Measurements from ENCODE around the gene DUSP5.
A peak's percentile ranks its signal among the peaks of the same experiment; 100 is the strongest.
"Not testable (repeated sequence)": the region's sequence is repeated elsewhere in the genome, so short reads cannot be mapped to it uniquely, and the experiment has no call there.

Gene DUSP5, protein sequence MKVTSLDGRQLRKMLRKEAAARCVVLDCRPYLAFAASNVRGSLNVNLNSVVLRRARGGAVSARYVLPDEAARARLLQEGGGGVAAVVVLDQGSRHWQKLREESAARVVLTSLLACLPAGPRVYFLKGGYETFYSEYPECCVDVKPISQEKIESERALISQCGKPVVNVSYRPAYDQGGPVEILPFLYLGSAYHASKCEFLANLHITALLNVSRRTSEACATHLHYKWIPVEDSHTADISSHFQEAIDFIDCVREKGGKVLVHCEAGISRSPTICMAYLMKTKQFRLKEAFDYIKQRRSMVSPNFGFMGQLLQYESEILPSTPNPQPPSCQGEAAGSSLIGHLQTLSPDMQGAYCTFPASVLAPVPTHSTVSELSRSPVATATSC

DNA sequence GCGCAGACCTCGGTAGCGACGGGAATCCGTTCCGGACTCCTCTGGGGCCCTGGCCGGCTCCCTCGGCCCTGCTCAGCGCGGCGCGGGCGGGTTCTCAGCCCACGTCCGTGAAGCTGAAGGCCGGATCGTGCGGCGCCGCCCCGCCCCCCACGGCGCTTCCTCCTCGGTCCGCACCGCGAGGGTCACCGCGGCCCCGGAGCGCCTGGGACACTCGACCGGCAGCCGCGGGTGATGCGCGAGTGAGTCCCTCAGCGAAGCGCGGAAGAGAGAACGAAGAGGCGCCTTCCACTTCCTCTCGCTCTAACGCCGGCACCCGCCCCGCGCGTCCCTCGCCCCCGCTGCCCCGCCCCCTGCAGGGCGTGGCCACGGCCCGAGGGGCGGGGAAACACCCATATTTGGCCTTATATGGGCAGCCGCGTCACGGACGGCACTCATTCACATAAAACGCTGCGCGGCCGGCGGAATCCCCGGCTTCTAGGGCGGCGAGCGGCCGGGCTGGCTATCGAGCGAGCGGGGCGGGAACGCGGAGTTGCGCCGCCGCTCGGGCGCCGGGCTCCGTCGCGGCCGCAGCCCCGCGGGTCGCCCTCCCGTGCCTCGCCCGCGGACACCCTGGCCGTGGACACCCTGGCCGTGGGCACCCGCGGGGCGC is at the start of gene DUSP5:
DUSP5 (plus strand) TSS at position 470 of the 649 bp plus-strand sequence. CDS start 215 bp downstream, outside the sequence.
- DNase-seq (ENCODE audit: low read depth in 2 of 2), result peak; percentile 93 to 96

DNA sequence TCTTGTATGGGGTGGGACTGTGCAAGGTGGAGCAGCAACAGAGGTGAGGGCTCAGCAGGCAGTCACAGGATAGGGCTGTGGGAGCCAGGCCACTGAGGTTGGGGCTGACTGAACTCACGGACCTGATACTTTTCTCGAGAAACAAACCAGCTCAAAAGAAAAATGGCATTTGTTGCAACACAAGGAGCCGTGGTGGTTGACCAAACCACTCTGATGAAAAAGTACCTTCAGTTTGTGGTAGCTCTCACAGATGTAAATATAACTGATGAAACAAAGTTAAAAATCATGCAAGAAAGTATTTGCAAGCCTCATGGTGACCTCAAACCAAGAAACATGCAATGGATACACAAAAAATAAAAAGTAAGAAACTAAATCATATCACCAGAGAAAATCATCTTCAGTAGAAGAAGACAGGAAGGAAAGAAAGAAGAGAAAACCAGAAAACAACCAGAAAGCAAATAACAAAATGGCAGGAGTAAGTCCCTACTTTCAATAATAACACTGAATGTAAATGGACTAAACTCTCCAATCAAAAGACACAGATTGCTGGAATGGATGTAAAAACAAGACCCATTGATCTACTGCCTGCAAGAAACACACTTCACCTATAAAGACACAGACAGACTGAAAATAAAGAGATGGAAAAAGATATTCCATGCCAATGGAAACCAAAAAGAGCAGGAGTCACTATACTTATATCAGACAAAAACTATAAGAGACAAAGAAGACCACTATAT is 48.9 kb upstream of the DUSP5 start:
- DNase-seq (ENCODE audit: low read depth in 2 of 2), result no peak

- DNase-seq (ENCODE audit: low read depth in 2 of 2), result no peak
Measured at GRCh38 chr10:110455446-110455845, 42.3 kb upstream of the DUSP5 start.

DNA sequence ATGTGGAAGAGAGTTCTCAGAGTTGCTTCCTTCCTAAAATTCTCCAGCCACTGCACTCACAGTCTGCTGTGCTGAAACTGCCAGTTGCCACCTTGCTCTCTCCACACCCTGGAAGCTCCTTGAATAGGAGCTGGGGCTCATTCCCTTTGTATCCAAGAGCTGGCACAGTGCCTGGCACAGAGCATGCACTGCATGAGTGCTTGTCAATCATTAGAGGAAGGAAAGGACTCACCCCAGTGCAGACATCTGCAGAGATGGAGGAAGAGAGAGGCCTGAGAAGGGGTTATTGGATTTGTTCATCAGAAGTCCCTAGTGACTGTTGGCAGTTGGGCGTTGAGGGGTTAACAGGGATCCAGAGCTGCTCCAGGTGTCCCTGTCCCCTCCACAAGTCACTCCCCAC is 41.7 kb upstream of the DUSP5 start:
- DNase-seq (ENCODE audit: low read depth in 2 of 2), result no peak

GRCh38 chr10:110456523-110457091 is 41.1 kb upstream of the DUSP5 start:
- DNase-seq (ENCODE audit: low read depth in 2 of 2), result no peak

- no peak for DNase-seq (ENCODE audit: low read depth in 2 of 2)
Measured at GRCh38 chr10:110457851-110458250, 39.9 kb upstream of the DUSP5 start.

GRCh38 chr10:110458266-110458920 is 39.3 kb upstream of the DUSP5 start:
- no peak for DNase-seq (ENCODE audit: low read depth in 2 of 2)

GRCh38 chr10:110459600-110459999 is 38.1 kb upstream of the DUSP5 start:
- no peak for DNase-seq (ENCODE audit: low read depth in 2 of 2)

GRCh38 chr10:110460111-110460809 is 37.4 kb upstream of the DUSP5 start:
- DNase-seq (ENCODE audit: low read depth in 2 of 2), result no peak

DNA sequence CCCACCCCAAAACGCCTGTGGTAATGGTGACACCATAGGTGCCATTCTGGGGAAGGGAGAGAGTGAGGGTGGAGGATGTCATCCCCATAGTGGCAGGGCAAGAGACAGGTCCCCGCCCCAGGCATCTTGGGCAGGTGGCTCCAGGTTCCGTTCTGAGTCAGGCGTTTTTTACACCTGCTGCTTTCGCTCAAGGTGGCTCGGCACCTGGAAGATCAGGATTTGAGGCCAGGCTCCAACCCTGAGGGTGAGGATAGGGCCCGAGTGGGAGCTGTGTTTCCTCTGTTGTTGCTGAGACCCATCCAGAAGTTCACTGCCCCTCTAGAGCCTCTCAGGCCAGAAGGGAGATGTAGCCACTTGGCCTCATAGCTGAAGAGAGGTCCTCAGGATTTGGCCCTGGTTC is 36.6 kb upstream of the DUSP5 start:
- no peak for DNase-seq (ENCODE audit: low read depth in 2 of 2)

GRCh38 chr10:110461530-110461929 is 36.2 kb upstream of the DUSP5 start:
- no peak for DNase-seq (ENCODE audit: low read depth in 2 of 2)

GRCh38 chr10:110462166-110463095 is 35.3 kb upstream of the DUSP5 start:
- DNase-seq (ENCODE audit: low read depth in 2 of 2), result no peak

DNA sequence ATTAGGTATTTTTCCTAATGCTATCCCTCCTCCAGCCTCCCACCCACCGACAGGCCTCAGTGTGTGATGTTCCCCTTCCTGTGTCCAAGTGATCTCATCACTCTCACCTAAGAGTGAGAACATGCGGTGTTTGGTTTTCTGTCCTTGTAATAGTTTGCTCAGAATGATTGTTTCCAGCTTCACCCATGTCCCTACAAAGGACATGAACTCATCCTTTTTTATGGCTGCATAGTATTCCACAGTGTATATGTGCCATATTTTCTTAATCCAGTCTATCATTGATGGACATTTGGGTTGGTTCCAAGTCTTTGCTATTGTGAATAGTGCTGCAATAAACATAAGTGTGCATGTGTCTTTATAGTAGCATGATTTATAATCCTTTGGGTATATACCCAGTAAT is 29.4 kb upstream of the DUSP5 start:
- not testable (repeated sequence) for DNase-seq (ENCODE audit: low read depth in 2 of 2)

DNA sequence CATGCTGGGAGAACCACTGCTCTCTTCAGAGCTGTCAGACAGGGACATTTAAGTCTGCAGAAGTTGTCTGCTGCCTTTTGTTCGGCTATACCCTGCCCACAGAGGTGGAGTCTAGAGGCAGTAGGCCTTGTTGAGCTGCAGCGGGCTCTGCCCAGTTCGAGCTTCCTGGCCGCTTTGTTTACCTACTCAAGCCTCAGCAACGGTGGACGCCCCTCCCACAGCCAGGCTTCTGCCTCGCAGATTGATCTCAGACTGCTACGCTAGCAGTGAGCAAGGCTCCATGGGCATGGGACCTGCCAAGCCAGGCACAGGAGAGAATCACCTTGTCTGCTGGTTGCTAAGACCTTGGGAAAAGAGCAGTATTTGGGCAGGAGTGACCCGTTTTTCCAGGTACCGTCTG is 27.2 kb upstream of the DUSP5 start:
- not testable (repeated sequence) for DNase-seq (ENCODE audit: low read depth in 2 of 2)

- DNase-seq (ENCODE audit: low read depth in 2 of 2), result no peak
Measured at GRCh38 chr10:110471566-110472139, 26.1 kb upstream of the DUSP5 start.

- DNase-seq (ENCODE audit: low read depth in 2 of 2), result no peak
Measured at GRCh38 chr10:110474017-110474416, 23.7 kb upstream of the DUSP5 start.

DNA sequence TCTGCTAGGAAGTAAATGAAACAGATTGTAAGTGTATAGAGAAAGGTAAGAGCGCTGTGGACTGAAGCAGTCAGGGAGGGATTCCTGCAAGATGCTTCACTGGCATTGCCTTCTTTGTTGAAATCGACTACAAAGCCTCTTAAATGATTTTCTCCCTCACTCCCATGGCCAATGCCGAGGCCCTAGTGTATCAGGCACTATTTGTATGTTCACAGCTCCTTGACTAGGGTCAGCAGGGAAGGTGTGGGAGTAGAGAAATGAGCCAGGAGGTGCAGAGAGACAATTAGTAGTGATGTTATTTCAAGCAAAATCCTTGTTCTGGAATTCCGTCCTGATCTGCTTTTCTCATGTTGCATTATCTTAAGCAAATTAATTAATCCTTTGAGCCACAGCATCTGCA is 22.9 kb upstream of the DUSP5 start:
- no peak for DNase-seq (ENCODE audit: low read depth in 2 of 2)

- DNase-seq (ENCODE audit: low read depth in 2 of 2), result no peak
Measured at GRCh38 chr10:110475722-110476515, 21.8 kb upstream of the DUSP5 start.

DNA sequence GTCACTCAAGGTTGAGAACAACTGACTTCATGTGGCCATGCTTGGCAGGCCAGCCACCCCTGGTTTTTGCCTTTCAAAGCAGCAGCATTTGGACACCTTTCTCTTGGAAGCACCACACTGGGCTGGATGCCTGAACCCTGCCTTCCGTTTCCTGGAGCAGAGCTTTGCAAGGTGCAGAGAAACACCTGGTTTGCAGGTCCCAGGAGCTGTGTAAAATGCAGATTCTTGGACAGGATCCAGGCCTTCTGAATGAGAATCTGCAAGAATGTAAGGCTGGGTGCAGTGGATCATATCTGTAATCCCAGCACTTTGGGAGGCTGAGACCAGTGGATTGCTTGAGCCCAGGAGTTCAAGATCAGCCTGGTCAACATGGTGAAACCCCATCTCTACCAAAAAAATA is 18.0 kb upstream of the DUSP5 start:
- DNase-seq (ENCODE audit: low read depth in 2 of 2), result no peak
